GM18505 (cell line): ENCODE measurements around the gene PILRB.
"Not testable (repeated sequence)": the region's sequence is repeated elsewhere in the genome, so short reads cannot be mapped to it uniquely, and the experiment has no call there.

Source experiments
- ATAC-seq: cut with Tn5 transposase; IDR thresholded peaks from one replicate; pipeline ENCODE4 v1.9.1; 2021; ENCODE audit not compliant: unreplicated experiment
- POLR2A ChIP-seq: IDR thresholded peaks from 4 replicates; pipeline ENCODE4 v1.6.1; 2011; ENCODE audit warnings: borderline replicate concordance; ENCODE audit not compliant: insufficient read depth, insufficient read length; ENCODE audit errors: extremely low read depth

The PILRB gene

DNA sequence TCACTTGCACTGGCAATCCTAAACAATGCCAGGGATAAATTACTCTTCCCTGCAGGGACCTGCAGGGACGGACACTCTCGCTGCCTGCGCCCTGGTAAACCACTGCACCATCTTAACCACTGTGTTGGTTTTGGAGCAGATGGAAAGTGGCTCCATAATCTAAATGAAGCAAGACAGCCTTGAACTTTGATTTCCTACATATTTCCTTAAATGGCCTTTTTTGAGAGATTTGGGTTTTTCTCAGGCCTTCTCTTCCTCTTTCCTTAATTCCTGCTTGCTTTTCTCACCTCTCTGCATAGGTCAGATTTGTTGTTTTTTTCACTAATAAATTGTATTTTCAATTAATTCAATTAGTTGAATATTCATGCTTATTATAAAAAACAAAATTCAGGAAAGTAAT lies 18.1 kb downstream of the PILRB start:
- TF ChIP-seq POLR2A = no peak
- no peak for ATAC-seq

DNA sequence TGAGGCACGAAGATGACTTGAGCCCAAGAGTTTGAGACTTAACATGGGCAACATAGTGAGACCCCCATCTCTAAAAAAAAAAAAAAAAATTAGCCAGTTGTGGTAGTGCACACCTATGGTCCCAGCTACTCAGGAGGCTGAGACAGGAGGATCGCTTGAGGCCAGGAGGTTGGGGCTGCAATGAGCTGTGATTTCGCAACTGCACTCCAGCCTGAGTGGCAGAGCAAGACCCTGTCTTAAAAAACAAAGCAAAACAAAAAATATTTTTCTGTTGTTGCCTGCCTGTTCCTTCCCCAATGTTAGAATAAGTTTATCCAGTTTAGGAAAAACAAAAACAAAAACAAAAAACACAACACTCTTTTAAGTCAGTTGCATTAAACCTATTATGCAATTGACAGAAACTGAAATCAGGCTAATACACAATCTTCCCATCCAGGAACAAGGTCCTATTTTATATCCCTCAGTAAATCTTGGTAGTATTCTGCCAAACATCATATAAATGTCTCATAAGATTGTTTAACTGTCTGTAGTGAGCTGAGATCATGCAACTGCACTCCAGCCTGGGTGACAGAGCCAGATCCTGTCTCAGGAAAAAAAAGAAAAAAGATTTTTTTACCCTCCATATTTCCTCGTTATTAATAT lies 20.3 kb downstream of the PILRB start:
- no peak for ATAC-seq
- TF ChIP-seq POLR2A = no peak

DNA sequence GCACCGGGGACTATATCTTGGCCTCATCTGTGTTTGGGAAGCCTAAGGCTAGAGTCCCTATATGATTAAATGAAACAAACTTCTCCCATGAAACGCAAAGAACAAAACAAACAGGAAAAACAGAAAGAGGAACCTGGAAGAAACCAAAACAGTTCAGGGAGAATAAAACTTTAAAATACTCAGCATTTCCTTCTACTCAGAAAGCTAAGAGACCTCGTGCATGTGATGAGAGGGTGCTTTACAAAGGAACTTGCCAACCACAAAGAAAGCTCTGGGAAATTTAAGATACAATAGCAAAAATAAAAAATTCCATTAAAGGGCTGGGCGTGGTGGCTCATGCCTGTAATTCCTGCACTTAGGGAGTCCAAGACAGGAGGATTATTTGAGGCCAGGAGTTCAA lies 22.3 kb downstream of the PILRB start:
- TF ChIP-seq POLR2A = no peak
- no peak for ATAC-seq

DNA sequence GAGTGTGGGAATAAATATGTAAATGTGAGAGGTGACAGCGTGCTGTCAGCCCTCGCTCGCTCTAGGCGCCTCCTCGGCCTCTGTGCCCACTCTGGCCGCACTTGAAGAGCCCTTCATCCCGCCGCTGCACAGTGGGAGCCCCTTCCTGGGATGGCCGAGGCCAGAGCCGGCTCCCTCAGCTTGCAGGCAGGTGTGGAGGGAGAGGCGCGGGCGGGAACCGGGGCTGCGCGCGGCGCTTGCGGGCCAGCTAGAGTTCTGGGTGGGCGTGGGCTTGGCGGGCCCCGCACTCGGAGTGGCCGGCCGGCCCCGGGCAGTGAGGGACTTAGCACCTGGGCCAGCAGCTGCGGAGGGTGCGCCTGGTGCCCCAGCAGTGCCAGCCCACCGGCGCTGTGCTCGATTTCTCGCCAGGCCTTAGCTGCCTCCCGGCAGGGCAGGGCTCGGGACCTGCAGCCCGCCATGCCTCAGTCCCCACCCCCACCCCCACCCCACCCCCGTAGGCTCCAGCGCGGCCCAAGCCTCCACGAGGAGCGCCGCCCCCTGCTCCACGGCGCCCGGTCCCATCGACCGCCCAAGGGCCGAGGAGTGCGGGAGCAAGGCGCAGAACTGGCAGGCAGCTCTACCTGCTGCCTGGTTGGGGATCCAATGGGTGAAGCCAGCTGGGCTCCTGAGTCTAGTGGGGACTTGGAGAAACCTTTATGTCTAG lies 23.8 kb downstream of the PILRB start:
- not testable (repeated sequence) for ATAC-seq

- not testable (repeated sequence) for ATAC-seq
Measured at GRCh38 chr7:100382234-100382853, 24.4 kb downstream of the PILRB start.

DNA sequence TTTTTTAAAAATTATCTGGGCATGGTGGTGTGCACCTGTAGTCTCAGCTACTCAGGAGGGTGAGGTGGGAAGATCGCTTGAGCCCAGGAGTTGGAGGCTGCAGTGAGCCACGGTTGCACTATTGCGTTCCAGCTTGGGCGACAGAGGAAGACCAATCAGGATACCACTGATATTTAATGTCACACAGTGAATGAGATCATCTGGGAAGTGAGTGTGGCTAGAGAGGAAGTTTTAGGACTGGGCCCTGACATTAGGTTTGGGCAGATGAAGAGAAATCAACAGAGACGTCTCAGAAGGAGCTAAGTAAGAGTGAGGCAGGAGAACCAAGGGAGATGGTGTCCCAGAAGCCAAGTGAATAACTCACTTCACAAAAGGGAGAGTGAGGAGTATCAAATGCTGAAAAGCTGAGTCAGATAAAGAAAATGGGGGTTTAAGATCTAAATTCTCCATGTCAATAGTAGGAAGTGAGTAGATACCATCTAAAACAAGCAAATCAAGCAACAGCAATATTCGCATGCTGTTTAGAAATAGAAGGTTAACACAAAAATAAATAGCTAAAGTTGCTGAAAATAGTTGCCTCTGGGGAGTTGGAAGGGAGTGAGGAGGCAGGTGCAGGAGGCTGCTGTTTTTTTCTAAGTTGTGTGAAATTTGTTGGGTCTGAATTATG lies 26.8 kb downstream of the PILRB start:
- no peak for TF ChIP-seq POLR2A
- no peak for ATAC-seq

DNA sequence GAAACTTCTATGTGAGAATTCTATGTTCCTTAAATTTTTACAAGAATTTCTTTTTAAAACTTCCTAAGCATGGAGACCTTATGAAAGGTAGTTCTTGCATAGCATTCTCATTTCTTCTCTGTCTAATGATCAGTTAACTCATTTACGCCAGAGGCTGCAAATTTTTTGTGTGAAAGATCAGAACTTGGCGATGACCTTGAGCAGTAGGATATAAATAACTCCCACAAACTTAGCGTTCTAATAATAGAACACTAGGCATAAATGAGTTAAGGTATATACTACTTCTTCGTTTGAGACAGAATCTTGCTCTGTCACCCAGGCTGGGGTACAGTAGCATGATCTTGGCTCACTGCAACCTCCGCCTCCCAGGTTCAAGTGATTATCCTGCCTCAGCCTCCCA lies 29.0 kb downstream of the PILRB start:
- ATAC-seq = no peak
- no peak for TF ChIP-seq POLR2A

DNA sequence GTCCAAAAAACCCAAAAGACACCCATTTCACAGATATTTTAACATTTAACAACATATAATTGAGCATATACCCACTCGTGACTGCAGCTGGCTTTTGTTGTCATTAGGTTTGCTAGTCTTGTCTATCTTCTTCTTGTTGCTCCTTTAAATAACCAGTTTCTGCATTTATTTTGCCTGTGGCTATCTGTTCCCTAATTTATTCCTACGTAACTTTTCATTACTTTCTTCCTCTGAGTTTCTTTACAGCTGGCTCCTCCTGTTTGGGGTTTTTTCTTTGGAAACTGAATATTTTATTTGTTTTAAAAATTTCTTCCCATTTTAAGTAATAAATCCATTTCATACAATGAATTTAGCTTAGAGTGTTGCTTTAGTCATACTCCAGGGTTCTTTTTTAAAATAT lies 29.8 kb downstream of the PILRB start:
- no peak for TF ChIP-seq POLR2A
- ATAC-seq = no peak

DNA sequence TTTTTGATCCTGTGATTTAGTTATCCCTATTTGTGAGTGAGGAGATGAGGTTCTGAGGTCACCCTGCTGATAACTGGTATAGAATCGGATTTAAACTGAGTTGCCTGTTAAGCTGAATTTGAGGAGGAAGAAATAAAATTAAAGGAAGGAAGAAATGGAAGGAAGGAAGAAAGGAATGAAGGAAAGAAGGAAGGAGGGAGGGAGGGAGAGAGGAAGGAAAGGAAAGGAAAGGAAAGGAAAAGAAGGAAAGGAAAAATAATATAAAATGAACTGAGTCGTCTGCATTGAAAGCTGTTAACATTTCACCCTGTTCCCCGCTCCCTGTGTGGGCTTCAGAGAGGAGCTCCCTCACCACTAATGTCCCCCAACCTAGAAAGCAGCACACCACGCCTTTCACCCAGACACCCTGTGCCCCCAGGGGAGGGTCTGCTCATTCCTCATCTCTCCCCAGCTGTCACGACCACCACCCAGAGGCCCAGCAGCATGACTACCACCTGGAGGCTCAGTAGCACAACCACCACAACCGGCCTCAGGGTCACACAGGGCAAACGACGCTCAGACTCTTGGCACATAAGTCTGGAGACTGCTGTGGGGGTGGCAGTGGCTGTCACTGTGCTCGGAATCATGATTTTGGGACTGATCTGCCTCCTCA lies 31.6 kb downstream of the PILRB start:
- no peak for TF ChIP-seq POLR2A
- ATAC-seq = no peak

- TF ChIP-seq POLR2A = no peak
- ATAC-seq = no peak
Measured at GRCh38 chr7:100390286-100391009, 32.5 kb downstream of the PILRB start.

DNA sequence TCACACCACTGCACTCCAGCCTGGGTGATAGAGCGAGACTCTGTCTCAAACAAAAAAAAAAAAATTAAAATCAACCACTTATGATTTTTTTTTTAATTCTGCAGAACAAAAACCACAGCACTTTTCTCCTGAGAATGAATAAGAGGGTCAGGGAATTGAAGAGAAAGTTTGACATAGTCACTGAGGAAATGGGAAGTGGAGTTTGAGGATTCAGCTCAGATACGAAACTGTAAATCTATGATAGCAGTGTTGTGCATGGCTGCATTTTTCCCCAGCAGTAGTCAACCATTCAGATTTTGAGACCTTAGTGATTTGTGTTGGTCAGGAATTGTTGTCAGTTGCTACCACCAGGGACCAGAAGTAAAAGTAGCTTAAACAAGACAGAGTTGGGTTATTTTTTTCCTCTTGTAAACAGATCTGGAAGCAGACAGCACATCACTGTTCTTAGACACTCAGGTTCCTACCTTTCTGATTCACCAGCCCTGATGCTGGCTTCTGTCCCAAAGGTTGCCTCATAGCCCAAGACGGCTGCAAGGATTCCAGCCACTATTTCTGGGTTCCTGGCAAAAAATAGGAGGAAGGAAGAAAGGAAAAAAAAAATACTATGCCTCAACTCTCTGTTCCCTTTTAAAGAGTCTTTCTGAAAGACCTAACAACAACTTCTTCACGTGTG lies 35.5 kb downstream of the PILRB start:
- no peak for ATAC-seq
- no peak for TF ChIP-seq POLR2A

GRCh38 chr7:100394077-100394476 lies 36.2 kb downstream of the PILRB start:
- no peak for TF ChIP-seq POLR2A
- ATAC-seq = no peak
